GM18526 (cell line): ENCODE measurements around the gene NOXRED1.

Experiments
- POLR2A ChIP-seq: IDR thresholded peaks from 3 replicates; pipeline ENCODE4 v1.6.1; 2011; ENCODE audit not compliant: insufficient read length; ENCODE audit errors: extremely low read depth

NOXRED1 gene

GRCh38 chr14:77364146-77364545, 59.2 kb downstream of the NOXRED1 start:
- TF ChIP-seq POLR2A: no peak

DNA sequence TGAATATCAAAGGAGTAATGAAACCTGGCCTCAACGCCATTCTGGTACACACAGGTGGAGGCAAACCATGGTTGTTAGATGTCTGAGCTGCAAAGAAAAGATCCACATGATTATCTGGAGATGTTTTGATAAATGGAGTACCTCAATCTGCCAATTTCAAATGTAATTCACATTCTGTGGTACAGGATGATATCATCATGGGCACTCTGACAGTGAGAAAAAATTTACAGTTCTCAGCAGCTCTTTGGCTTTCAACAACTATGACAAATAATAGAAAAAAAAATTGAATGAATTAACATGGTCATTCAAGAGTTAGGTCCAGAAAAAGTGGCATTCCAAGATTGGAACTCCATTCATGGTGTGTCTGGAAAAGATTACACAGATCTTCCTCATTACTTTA, 63.7 kb downstream of the NOXRED1 start:
- no peak for TF ChIP-seq POLR2A

DNA sequence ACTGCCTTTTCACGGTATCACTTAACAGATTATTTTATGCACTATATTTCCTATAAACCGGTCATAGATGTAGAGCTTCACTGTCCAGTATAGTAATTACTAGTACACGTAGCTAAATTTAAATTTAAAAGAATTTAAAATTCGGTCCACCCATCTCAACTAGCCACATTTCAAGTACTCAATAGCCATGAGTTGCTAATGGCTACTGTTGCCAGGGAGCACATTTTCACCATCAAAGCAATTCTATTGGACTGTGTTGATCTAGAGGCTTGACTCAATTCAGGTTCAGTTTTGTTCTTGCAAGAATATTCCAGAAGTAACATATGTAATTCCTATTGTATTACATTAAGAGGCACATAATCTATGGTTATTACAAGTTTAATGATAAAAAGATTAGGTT, 66.4 kb downstream of the NOXRED1 start:
- TF ChIP-seq POLR2A: no peak

DNA sequence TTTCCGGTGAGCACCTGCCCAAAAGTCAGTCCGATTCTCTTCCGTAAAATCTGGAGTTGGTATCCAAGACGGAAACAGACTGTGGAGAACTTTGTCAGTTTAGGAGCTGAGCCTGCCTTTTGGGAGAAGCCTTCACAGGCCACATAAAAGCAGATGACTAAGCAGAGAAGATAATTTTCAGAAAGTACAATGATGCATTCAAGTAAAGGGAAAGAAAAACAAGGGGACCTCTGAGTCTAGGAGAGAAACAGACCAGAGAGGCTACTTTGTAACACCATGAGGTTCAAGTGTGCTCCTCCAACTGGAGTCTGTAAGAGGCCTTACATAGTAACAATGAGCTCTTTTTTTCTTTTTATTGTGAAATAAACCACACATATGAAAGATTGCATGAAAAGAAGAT, 67.5 kb downstream of the NOXRED1 start:
- no peak for TF ChIP-seq POLR2A

DNA sequence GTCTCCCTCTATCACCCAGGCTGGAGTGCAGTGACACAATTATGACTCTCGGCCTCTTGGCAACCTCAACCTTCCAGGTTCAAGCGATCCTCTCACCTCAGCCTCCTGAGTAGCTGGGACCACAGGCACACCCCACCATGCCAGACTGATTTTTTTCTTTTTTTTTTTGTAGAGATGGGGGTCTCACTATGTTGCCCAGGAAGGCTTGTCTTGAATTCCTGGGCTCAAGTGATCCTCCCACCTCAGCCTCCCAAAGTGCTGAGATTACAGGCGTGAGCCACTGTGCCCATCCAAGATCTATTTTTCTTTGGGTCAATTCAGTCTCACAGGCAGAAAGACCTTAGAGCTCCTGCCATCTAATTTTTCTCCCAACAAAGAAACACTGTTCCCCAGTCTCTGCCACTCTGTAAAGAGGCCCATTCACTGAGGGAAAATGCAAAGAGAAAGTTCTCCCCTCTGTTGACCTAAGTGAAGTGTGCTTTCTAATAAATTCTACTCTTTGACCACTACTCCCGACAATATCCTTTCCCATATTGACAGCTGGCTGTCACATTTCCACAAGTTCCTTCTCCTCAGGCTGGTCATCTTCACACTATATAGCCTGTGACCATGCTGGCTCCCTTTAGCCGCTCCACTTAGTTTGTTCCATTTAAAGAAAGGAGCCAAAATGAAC, 69.7 kb downstream of the NOXRED1 start:
- TF ChIP-seq POLR2A: no peak

- no peak for TF ChIP-seq POLR2A
Observed at GRCh38 chr14:77347751-77348150, 75.6 kb downstream of the NOXRED1 start.

DNA sequence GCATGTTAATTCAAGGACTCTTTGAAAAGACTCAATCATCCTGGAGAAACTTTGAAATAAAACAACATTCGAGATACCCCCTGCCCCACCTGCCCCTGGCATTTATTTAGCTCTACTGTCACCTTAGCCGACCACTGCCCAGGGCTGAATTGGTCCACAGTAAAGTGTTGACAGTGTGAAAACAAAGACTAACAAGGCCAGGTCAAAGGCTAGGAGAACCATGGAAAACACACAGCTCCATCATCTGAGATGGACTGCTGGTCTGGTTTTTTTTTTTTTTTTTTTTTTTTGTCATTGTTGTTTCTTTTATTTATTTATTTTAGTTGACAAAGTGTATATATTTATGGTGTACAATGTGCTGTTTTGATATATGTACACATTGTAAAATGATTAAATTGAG, 76.8 kb downstream of the NOXRED1 start:
- TF ChIP-seq POLR2A: no peak

GRCh38 chr14:77344377-77344996, 78.8 kb downstream of the NOXRED1 start:
- no peak for TF ChIP-seq POLR2A
